Transverse colon (tissue), 4 donors: ENCODE data around the gene SYNGR1.

ENCODE experiments used
- CTCF ChIP-seq, 5 experiments: fragments of 200-600 bp in 3 of 5; fragments of 450-650 bp in 2 of 5; sonication (generic) in 3 of 5; IDR thresholded peaks; 1 replicate in 2 of 5; 2 replicates in 3 of 5; pipeline ENCODE4 v1.5.1; 2016 to 2017; ENCODE audit warnings: antibody characterized with exemption in 5 of 5, inconsistent platforms in 3 of 5, mild to moderate bottlenecking in 2 of 5, moderate library complexity in 1 of 5
- EP300 ChIP-seq: sonication (generic); formaldehyde crosslinking; IDR thresholded peaks from one replicate; pipeline ENCODE4 v1.6.1; 2017; ENCODE audit warnings: antibody characterized with exemption, low read depth
- POLR2A ChIP-seq: fragments of 450-650 bp; IDR thresholded peaks from one replicate; pipeline ENCODE4 v1.6.1; 2016; ENCODE audit warnings: antibody characterized with exemption, mild to moderate bottlenecking, moderate library complexity
- POLR2AphosphoS5 ChIP-seq, 3 donors: sonication (generic); formaldehyde crosslinking; IDR thresholded peaks; one replicate each; pipeline ENCODE4 v1.6.1; 2016; ENCODE audit warnings: antibody characterized with exemption in 3 of 3

DNA sequence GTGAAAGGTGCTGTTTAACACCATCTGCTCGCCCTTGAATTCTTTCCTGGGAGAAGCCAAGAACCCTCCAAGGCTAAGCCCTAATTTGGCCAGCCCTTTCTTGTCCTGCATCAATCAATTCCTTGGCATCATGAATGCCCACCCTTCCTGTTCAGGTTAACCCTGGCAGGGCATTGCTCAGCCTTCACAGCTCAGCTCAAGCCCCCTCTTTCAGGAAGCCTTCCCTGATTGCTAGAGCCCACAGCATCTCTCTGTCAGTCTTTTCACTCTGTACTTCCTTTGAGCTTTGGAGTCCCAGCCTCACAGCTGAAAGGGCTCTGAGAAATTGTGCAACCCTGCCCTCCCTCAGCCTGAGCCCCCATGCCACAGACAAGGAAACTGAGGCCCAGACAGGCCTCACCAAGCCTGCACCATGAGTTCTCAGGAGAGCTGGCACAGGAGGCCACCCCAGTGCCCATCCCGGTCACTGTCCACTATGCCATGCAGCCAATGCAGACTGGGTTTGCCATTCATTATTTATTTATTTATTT, 47.3 kb upstream of the SYNGR1 start:
- TF ChIP-seq POLR2A (no peak), EP300 (no peak), CTCF (IDR thresholded peaks at IDR 0.05) (no peak), POLR2AphosphoS5 (IDR thresholded peaks at IDR 0.05) (no peak)
